NCI-H446 treated with DMSO at 0.1 percent for 48 hours (cell line): ENCODE data around the gene TMEM132E.

Source experiments
- DNase-seq: peaks from one replicate; lab custom pipeline; 2025; lab: John Stamatoyannopoulos, UW

The TMEM132E gene

GRCh38 chr17:34570506-34570905, 8.9 kb upstream of the TMEM132E start:
- DNase-seq, result no peak

GRCh38 chr17:34571428-34572130, 7.8 kb upstream of the TMEM132E start:
- no peak for DNase-seq

GRCh38 chr17:34572483-34572882, 6.9 kb upstream of the TMEM132E start:
- no peak for DNase-seq

GRCh38 chr17:34575182-34575581, 4.2 kb upstream of the TMEM132E start:
- DNase-seq, result no peak

- DNase-seq, result no peak
These were observed 1.4 kb upstream of the TMEM132E start for GRCh38 chr17:34578016-34578415.

- DNase-seq, result no peak
These were observed 746 bp upstream of the TMEM132E start for GRCh38 chr17:34578656-34579016.

GRCh38 chr17:34579979-34580684, 750 bp downstream of the TMEM132E start:
- DNase-seq, result no peak

GRCh38 chr17:34580685-34581445, 1.5 kb downstream of the TMEM132E start:
- DNase-seq, result no peak

- DNase-seq, result no peak
These were observed 2.2 kb downstream of the TMEM132E start for GRCh38 chr17:34581446-34582184.

GRCh38 chr17:34582185-34582900, 3.0 kb downstream of the TMEM132E start:
- no peak for DNase-seq

GRCh38 chr17:34582901-34583245, 3.5 kb downstream of the TMEM132E start:
- DNase-seq, result no peak

- no peak for DNase-seq
These were observed 5.5 kb downstream of the TMEM132E start for GRCh38 chr17:34584805-34585416.

GRCh38 chr17:34586346-34586846, 7.0 kb downstream of the TMEM132E start:
- no peak for DNase-seq

- no peak for DNase-seq
These were observed 8.9 kb downstream of the TMEM132E start for GRCh38 chr17:34588266-34588665.

- DNase-seq, result no peak
These were observed 10.0 kb downstream of the TMEM132E start for GRCh38 chr17:34589120-34589965.

GRCh38 chr17:34592002-34592401, 12.6 kb downstream of the TMEM132E start:
- no peak for DNase-seq

- no peak for DNase-seq
These were observed 17.5 kb downstream of the TMEM132E start for GRCh38 chr17:34596920-34597319.

GRCh38 chr17:34598161-34598776, 18.9 kb downstream of the TMEM132E start:
- DNase-seq, result no peak

- no peak for DNase-seq
These were observed 22.0 kb downstream of the TMEM132E start for GRCh38 chr17:34601416-34601815.

GRCh38 chr17:34603974-34604373, 24.6 kb downstream of the TMEM132E start:
- DNase-seq, result no peak
